DMS79 (cell line): Measurements from ENCODE around the gene GDF7.

Source experiments
- DNase-seq: peaks from one replicate; lab custom pipeline; 2025; lab: John Stamatoyannopoulos, UW

Gene GDF7

GRCh38 chr2:20645301-20645701, 21.6 kb upstream of the GDF7 start:
- no peak for DNase-seq

GRCh38 chr2:20645761-20646160, 21.2 kb upstream of the GDF7 start:
- DNase-seq, result no peak

GRCh38 chr2:20646446-20646845, 20.5 kb upstream of the GDF7 start:
- no peak for DNase-seq

- no peak for DNase-seq
Measured at GRCh38 chr2:20647211-20647610, 19.7 kb upstream of the GDF7 start.

GRCh38 chr2:20647738-20648137, 19.2 kb upstream of the GDF7 start:
- no peak for DNase-seq

GRCh38 chr2:20648206-20648605, 18.7 kb upstream of the GDF7 start:
- no peak for DNase-seq

GRCh38 chr2:20648831-20649230, 18.1 kb upstream of the GDF7 start:
- no peak for DNase-seq

- no peak for DNase-seq
Measured at GRCh38 chr2:20649576-20649975, 17.4 kb upstream of the GDF7 start.

GRCh38 chr2:20649976-20650375, 17.0 kb upstream of the GDF7 start:
- DNase-seq, result no peak

GRCh38 chr2:20650393-20650876, 16.5 kb upstream of the GDF7 start:
- peak; percentile 25 for DNase-seq

GRCh38 chr2:20650877-20651730, 15.8 kb upstream of the GDF7 start, which contains the start of gene HS1BP3:
Gene HS1BP3 (minus strand): TSS chr2:20651098. CDS start chr2:20651063, 35 bp downstream.
- DNase-seq, result peak; percentile 58

GRCh38 chr2:20651731-20652099, 15.2 kb upstream of the GDF7 start:
- DNase-seq, result no peak

- DNase-seq, result no peak
Measured at GRCh38 chr2:20652141-20652540, 14.8 kb upstream of the GDF7 start.

- no peak for DNase-seq
Measured at GRCh38 chr2:20652673-20653575, 14.0 kb upstream of the GDF7 start.

- DNase-seq, result no peak
Measured at GRCh38 chr2:20653695-20654534, 13.0 kb upstream of the GDF7 start.

- DNase-seq, result no peak
Measured at GRCh38 chr2:20654535-20654813, 12.5 kb upstream of the GDF7 start.

GRCh38 chr2:20656561-20656960, 10.4 kb upstream of the GDF7 start:
- DNase-seq, result no peak

- no peak for DNase-seq
Measured at GRCh38 chr2:20657522-20658235, 9.3 kb upstream of the GDF7 start.

- no peak for DNase-seq
Measured at GRCh38 chr2:20660506-20661420, 6.2 kb upstream of the GDF7 start.
